Panc1 (cell line): ENCODE measurements around the gene BCR.

Source experiments
- CTCF ChIP-seq: fragments of 450-650 bp; IDR thresholded peaks from 2 replicates; pipeline ENCODE4 v1.5.1; 2017; ENCODE audit warnings: mild to moderate bottlenecking
- POLR2AphosphoS5 ChIP-seq: IDR thresholded peaks from 2 replicates; pipeline ENCODE4 v1.6.1; 2012; ENCODE audit warnings: mild to moderate bottlenecking, low read depth, low read length, moderate library complexity
- SIN3A ChIP-seq: IDR thresholded peaks from 2 replicates; pipeline ENCODE4 v1.6.1; 2012; ENCODE audit warnings: low read depth, mild to moderate bottlenecking, low read length, moderate library complexity, borderline replicate concordance; ENCODE audit not compliant: insufficient read depth
- TCF7L2 ChIP-seq: IDR thresholded peaks from 2 replicates; pipeline ENCODE4 v1.6.1; 2011; ENCODE audit warnings: mild to moderate bottlenecking, low read depth, low read length, inconsistent platforms

DNA sequence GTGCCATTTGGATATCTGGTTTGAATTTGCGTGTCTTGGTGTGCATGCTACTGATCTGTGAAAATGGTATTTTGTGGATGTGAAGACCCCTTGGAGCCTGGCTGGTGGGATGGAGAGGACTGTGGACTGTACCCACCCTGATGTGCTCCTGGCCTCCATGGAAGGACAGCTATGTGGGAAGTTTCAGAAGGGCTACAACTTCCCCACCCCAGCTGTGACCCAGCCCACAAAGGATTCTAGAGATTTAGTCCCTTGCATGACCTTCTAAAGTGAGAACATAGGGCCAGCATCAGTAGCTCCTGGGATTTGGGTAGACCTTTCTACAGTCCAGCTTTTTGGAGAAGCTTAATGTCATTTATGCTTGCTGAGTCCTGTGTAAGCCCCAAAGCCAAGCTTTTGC is 173.4 kb downstream of the BCR start:
- TF ChIP-seq CTCF (no peak), SIN3A (no peak), POLR2AphosphoS5 (no peak), TCF7L2 (no peak)
